ENCODE data around the gene IFT74.

DNA sequence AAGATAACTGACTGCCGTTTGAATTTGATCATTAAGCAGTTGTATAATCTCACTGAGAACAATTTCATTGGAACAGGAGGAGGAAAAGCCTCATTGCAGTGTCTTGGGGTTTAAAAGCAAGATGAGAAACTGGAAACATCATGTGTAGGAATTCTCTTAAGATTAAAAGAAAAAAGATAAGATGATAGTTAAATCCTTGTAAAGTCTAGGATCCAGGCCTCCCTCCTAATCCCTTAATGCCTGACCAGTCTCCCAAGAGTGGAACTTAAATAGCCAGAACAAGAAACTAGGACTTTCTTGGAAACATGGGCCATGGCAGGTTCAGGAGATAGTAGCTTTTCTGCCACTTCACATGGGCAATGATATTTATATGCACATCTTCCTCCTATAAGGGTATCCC lies 86.3 kb downstream of the IFT74 start:
- TF ChIP-seq, protein P1, sequence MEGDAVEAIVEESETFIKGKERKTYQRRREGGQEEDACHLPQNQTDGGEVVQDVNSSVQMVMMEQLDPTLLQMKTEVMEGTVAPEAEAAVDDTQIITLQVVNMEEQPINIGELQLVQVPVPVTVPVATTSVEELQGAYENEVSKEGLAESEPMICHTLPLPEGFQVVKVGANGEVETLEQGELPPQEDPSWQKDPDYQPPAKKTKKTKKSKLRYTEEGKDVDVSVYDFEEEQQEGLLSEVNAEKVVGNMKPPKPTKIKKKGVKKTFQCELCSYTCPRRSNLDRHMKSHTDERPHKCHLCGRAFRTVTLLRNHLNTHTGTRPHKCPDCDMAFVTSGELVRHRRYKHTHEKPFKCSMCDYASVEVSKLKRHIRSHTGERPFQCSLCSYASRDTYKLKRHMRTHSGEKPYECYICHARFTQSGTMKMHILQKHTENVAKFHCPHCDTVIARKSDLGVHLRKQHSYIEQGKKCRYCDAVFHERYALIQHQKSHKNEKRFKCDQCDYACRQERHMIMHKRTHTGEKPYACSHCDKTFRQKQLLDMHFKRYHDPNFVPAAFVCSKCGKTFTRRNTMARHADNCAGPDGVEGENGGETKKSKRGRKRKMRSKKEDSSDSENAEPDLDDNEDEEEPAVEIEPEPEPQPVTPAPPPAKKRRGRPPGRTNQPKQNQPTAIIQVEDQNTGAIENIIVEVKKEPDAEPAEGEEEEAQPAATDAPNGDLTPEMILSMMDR (conservative IDR thresholded peaks at IDR 0.05 in 1 of 2, IDR thresholded peaks at IDR 0.05 in 1 of 2; ENCODE audit: extremely low read depth in 1 of 2, insufficient read depth in 1 of 2, low read depth in 1 of 2, low read length in 2 of 2) = no peak
- no peak for TF ChIP-seq EZH2 (IDR thresholded peaks at IDR 0.05; ENCODE audit: borderline replicate concordance, low read length)

All from mammary epithelial cell (primary cell).